ENCODE data around the gene C3. TPM values are rescaled to one million over a fixed set of nuclear protein-coding genes. Genes with fewer than 3 reads are reported as not detected.

Gene C3
- total and polyA plus RNA-seq, 2 of the 13 experiments (the other 11 are each of a cell fraction or from before 2014, with no cell fraction given): 1,455 to 6,272 TPM

- Histone ChIP-seq H4K20me1 (ENCODE audit: insufficient read depth, low read length) (peaks cover 59% of the 10 kb centered on the region), H2AFZ (ENCODE audit: low read length) (no peak overlapping the region), H3K4me3 (replicated peaks in 1 of 3; ENCODE audit: insufficient read depth in 1 of 3, low read depth in 2 of 3, low read length in 3 of 3) (no peak overlapping the region), H3K27me3 (ENCODE audit: control insufficient read depth in 1 of 2, insufficient read depth in 2 of 2, low read length in 2 of 2) (no peaks in the 10 kb centered on the region), H3K27ac (ENCODE audit: extremely low read length, insufficient read depth, low read length) (no peak overlapping the region), H3K9me3 (ENCODE audit: low read length) (no peaks in the 10 kb centered on the region), H3K9ac (ENCODE audit: insufficient read depth, low read depth, low read length) (no peak overlapping the region), H3K4me2 (ENCODE audit: low read depth, low read length) (no peak overlapping the region), H3K4me1 (ENCODE audit: insufficient read depth, low read length) (no peaks in the 10 kb centered on the region), H3K36me3 (replicated peaks in 1 of 2; ENCODE audit: control insufficient read depth in 1 of 2, insufficient read depth in 2 of 2, low read length in 2 of 2) (peaks cover 19 to 71% of the 10 kb centered on the region in 2 experiments), H3K79me2 (ENCODE audit: insufficient read depth, low read length) (no peaks in the 10 kb centered on the region)
- TF ChIP-seq PAWR (CRISPR knock-in tag; IDR thresholded peaks at IDR 0.05; ENCODE audit: borderline replicate concordance): no peak
- no peak for TF ChIP-seq ZNF232 (CRISPR knock-in tag; IDR thresholded peaks at IDR 0.05; ENCODE audit: borderline replicate concordance)
- TF ChIP-seq HDAC1 (CRISPR knock-in tag; IDR thresholded peaks at IDR 0.05): no peak
- TF ChIP-seq FOXO1 (CRISPR knock-in tag; IDR thresholded peaks at IDR 0.05): no peak
- TF ChIP-seq PBX3 (CRISPR knock-in tag; IDR thresholded peaks at IDR 0.05; ENCODE audit: borderline replicate concordance): no peak
- in situ Hi-C loops (cut with HindIII; ENCODE audit: extremely low pct_ligation_motif_present, low pct_unique_long_range_greater_than_20kb) (no loop called here), intact Hi-C loops (cut with micrococcal nuclease; ENCODE audit: unreplicated experiment) (no loop called here)
- no peak for FAIRE-seq
- BruUV-seq (replicated peaks): no TSS peak
- ATAC-seq: no peak
- CTCF ChIA-PET (ENCODE audit: low intra/inter-chr PET ratio, low total read pairs): no interaction called here
- POLR2A ChIA-PET: no interaction called here
- DNase-seq (ENCODE audit: low spot score): no peak
These were observed 20.5 kb downstream of the C3 start for GRCh38 chr19:6699935-6700334.

DNA sequence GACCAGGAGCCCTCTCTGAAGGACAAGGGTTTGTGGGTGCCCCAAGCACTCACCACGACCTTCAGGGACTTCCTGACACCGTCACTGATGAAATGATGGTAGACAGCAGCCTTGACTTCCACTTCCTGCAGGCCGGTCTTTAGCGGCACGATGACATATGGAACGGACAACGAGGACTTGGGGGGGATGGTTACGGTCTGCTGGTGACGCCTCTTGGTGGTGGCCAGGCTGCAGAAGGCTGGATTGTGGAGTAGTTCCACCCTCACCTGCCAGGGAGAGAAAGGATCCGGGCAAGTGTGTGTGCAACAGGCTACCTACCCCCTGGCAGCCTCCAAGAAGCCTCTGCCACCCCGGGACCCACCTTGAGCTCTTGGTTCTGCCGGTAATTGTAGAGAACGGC lies 23.2 kb downstream of the C3 start:
- Histone ChIP-seq H4K20me1 (ENCODE audit: insufficient read depth, low read length) (peaks cover 62% of the 10 kb centered on the region), H2AFZ (ENCODE audit: low read length) (no peak overlapping the region), H3K9ac (ENCODE audit: insufficient read depth, low read depth, low read length) (no peak overlapping the region), H3K79me2 (ENCODE audit: insufficient read depth, low read length) (no peaks in the 10 kb centered on the region), H3K27ac (ENCODE audit: extremely low read length, insufficient read depth, low read length) (no peak overlapping the region), H3K27me3 (ENCODE audit: control insufficient read depth in 1 of 2, insufficient read depth in 2 of 2, low read length in 2 of 2) (no peaks in the 10 kb centered on the region), H3K36me3 (replicated peaks in 1 of 2; ENCODE audit: control insufficient read depth in 1 of 2, insufficient read depth in 2 of 2, low read length in 2 of 2) (peaks cover 34 to 75% of the 10 kb centered on the region in 2 experiments), H3K9me3 (ENCODE audit: low read length) (no peaks in the 10 kb centered on the region), H3K4me3 (replicated peaks in 1 of 3; ENCODE audit: insufficient read depth in 1 of 3, low read depth in 2 of 3, low read length in 3 of 3) (no peak overlapping the region), H3K4me2 (ENCODE audit: low read depth, low read length) (no peak overlapping the region), H3K4me1 (ENCODE audit: insufficient read depth, low read length) (no peaks in the 10 kb centered on the region)
- DNase-seq (ENCODE audit: low spot score) (no peak), ATAC-seq (no peak), FAIRE-seq (no peak)
- ChIA-PET CTCF (ENCODE audit: low intra/inter-chr PET ratio, low total read pairs) (no interaction called here), POLR2A (interaction anchor here (1.6 kb wide), 1 partner anchor 23 kb away, joined by 5 read pairs; the partner anchor contains the start of gene C3)
- no TSS peak for BruUV-seq (replicated peaks)
- in situ Hi-C loops (cut with HindIII; ENCODE audit: extremely low pct_ligation_motif_present, low pct_unique_long_range_greater_than_20kb): no loop called here
- intact Hi-C loops (cut with micrococcal nuclease; ENCODE audit: unreplicated experiment): no loop called here
- WGBS (ENCODE audit: low lambda C conversion rate): 96% methylated on average over 11 of the region's 13 CpGs
- 0 out of 2 replicates have a peak, but pooled peaks have one; percentile 26 for TF ChIP-seq SSRP1 (CRISPR knock-in tag; IDR thresholded peaks at IDR 0.05)
- no peak for TF ChIP-seq ZFP90 (CRISPR knock-in tag; IDR thresholded peaks at IDR 0.05; ENCODE audit: borderline replicate concordance)
- TF ChIP-seq ZNF792 (CRISPR knock-in tag; IDR thresholded peaks at IDR 0.05): no peak
- 0 out of 2 replicates have a peak, but pooled peaks have one; percentile 8 for TF ChIP-seq ZC3H4 (CRISPR knock-in tag; IDR thresholded peaks at IDR 0.05; ENCODE audit: borderline replicate concordance)
- no peak for TF ChIP-seq TOE1 (CRISPR knock-in tag; IDR thresholded peaks at IDR 0.05)
- TF ChIP-seq ATAD3A (CRISPR knock-in tag; IDR thresholded peaks at IDR 0.05): no peak
- TF ChIP-seq, protein P1, sequence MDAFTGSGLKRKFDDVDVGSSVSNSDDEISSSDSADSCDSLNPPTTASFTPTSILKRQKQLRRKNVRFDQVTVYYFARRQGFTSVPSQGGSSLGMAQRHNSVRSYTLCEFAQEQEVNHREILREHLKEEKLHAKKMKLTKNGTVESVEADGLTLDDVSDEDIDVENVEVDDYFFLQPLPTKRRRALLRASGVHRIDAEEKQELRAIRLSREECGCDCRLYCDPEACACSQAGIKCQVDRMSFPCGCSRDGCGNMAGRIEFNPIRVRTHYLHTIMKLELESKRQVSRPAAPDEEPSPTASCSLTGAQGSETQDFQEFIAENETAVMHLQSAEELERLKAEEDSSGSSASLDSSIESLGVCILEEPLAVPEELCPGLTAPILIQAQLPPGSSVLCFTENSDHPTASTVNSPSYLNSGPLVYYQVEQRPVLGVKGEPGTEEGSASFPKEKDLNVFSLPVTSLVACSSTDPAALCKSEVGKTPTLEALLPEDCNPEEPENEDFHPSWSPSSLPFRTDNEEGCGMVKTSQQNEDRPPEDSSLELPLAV (CRISPR knock-in tag; conservative IDR thresholded peaks at IDR 0.05; ENCODE audit: low read depth): no peak
- TF ChIP-seq POLR2A (IDR thresholded peaks at IDR 0.05; ENCODE audit: insufficient read depth in 1 of 2, low read depth in 2 of 2, low read length in 2 of 2): peak; percentile 39 to 42; a peak in 1 of 4 replicates
- TF ChIP-seq ZNF136 (CRISPR knock-in tag; IDR thresholded peaks at IDR 0.05; ENCODE audit: low read depth): no peak
- TF ChIP-seq POLR2AphosphoS2 (IDR thresholded peaks at IDR 0.05; ENCODE audit: low read depth, low read length): no peak
- no peak; the same call in 1 of the 2 replicates for TF ChIP-seq POLR2G (IDR thresholded peaks at IDR 0.05; ENCODE audit: low read depth, low read length)
- TF ChIP-seq SP1 (IDR thresholded peaks at IDR 0.05): no peak
- TF ChIP-seq SP1 (CRISPR knock-in tag; IDR thresholded peaks at IDR 0.05): no peak
- TF ChIP-seq ZNF83 (CRISPR knock-in tag; IDR thresholded peaks at IDR 0.05; ENCODE audit: borderline replicate concordance): no peak
- no peak for TF ChIP-seq HMG20A (CRISPR knock-in tag; IDR thresholded peaks at IDR 0.05; ENCODE audit: borderline replicate concordance)
- TF ChIP-seq RBM22 (optimal IDR thresholded peaks at IDR 0.05; ENCODE audit: low read length): peak; percentile 93
